AG10803 (cell line): ENCODE measurements around the gene VWA5A.
A peak's percentile ranks its signal among the peaks of the same experiment; 100 is the strongest.
"Not testable (repeated sequence)": the region's sequence is repeated elsewhere in the genome, so short reads cannot be mapped to it uniquely, and the experiment has no call there.

ENCODE experiments used
- DNase-seq: peaks from one replicate; pipeline ENCODE4 v3.0.0; 2010; ENCODE audit warnings: low read depth
- H3K4me3 ChIP-seq: 2 replicates; pipeline ENCODE4 v1.5.1; 2011; ENCODE audit warnings: mild to moderate bottlenecking, low read length, control low read depth
- TF ChIP-seq, protein P1 (sequence below): conservative IDR thresholded peaks from 2 replicates; pipeline ENCODE4 v1.5.1; 2011; ENCODE audit warnings: mild to moderate bottlenecking, low read length, control low read depth, inconsistent platforms

The VWA5A gene

GRCh38 chr11:124113890-124114289 lies 1.4 kb upstream of the VWA5A start:
- no peak for DNase-seq
- TF ChIP-seq, protein P1, sequence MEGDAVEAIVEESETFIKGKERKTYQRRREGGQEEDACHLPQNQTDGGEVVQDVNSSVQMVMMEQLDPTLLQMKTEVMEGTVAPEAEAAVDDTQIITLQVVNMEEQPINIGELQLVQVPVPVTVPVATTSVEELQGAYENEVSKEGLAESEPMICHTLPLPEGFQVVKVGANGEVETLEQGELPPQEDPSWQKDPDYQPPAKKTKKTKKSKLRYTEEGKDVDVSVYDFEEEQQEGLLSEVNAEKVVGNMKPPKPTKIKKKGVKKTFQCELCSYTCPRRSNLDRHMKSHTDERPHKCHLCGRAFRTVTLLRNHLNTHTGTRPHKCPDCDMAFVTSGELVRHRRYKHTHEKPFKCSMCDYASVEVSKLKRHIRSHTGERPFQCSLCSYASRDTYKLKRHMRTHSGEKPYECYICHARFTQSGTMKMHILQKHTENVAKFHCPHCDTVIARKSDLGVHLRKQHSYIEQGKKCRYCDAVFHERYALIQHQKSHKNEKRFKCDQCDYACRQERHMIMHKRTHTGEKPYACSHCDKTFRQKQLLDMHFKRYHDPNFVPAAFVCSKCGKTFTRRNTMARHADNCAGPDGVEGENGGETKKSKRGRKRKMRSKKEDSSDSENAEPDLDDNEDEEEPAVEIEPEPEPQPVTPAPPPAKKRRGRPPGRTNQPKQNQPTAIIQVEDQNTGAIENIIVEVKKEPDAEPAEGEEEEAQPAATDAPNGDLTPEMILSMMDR = no peak

GRCh38 chr11:124115782-124116616 lies 749 bp downstream of the VWA5A start:
- TF ChIP-seq, protein P1 = no peak

More at GRCh38 chr11:124113890-124114289, 1.4 kb upstream of the VWA5A start:
- no peak overlapping the region for H3K4me3 ChIP-seq

GRCh38 chr11:124119103-124119502 lies 3.9 kb downstream of the VWA5A start:
- no peak overlapping the region for H3K4me3 ChIP-seq
- DNase-seq = no peak
- TF ChIP-seq, protein P1 = no peak

More at GRCh38 chr11:124115782-124116616, 749 bp downstream of the VWA5A start:
- no peak for DNase-seq
- H3K4me3 ChIP-seq = peak overlapping the region; percentile 73

DNA sequence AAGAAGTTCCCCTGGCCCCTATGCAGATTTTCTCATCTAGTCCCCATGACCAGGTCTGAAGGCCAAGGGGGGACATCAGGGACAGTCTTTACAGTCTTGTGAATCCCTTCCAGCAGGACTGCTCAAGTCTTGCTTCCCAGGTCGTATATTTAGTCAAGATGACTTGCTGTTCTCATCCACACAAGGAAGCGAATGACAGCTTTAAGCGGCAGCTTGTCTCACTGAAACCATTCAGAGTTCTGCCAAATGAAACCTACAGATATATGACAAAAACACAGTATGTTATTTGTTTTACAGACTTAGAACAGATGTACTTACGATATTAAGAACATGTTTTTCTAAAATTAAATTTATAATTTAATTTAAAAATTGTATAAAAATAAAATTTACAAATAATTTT lies 5.6 kb downstream of the VWA5A start:
- DNase-seq = no peak
- no peak overlapping the region for H3K4me3 ChIP-seq
- TF ChIP-seq, protein P1 = no peak

DNA sequence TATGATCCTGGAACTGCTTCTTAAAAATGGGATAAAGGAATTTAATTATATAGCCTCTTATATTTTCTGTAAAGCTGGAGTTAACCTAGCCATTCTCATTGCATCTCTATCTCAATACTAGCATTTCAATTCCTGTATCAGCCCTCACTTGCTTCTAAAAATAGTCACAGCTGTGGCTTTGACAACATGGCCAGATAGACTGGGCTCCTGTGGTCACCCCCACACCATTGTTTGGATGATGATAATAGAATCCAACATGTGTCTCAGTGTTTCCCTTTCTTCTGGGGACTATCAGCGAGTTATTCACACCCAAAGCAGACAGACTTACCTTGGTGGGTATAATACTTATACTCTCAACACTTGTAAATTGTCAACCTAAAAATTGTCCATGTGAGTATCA lies 6.9 kb downstream of the VWA5A start:
- TF ChIP-seq, protein P1 = no peak
- DNase-seq = no peak
- no peak overlapping the region for H3K4me3 ChIP-seq

DNA sequence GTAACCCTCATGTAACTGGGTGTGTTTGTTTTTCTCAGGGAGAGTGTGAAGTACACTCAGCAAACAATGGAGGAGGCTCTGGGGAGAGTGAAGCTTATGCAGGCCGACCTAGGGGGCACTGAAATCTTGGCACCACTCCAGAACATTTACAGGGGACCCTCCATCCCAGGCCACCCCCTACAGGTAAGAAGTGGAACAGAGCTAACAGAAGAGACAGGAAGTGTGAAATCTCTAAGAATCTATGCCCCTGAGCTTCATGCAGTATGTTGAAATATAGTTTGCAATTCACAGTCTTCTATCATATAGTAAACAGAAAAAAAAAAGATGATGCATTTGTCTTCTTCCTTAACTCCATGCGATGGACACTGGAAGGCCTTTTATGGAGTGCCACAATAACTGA lies 8.4 kb downstream of the VWA5A start:
- TF ChIP-seq, protein P1 = 0 out of 2 replicates have a peak, but pooled peaks have one; percentile 1
- no peak overlapping the region for H3K4me3 ChIP-seq
- DNase-seq = no peak

DNA sequence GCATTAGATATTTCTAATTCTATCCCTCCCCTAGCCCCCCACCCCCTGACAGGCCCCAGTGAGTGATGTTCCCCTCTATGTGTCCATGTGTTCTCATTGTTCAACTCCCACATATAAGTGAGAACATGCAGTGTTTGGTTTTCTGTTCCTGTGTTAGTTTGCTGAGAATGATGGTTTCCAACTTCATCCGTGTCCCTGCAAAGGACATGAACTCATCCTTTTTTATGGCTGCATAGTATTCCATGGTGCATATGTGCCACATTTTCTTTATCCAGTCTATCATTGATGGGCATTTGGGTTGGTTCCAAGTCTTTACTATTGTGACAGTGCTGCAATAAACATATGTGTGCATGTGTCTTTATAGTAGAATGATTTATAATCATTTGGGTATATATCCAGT lies 11.9 kb downstream of the VWA5A start:
- H3K4me3 ChIP-seq, DNase-seq: not testable (repeated sequence)
